ENCODE results near the gene CDHR2.
"Not testable (repeated sequence)": the region's sequence is repeated elsewhere in the genome, so short reads cannot be mapped to it uniquely, and the experiment has no call there.

The CDHR2 gene

GRCh38 chr5:176599749-176600430 lies 50.7 kb downstream of the CDHR2 start:
- not testable (repeated sequence) for DNase-seq

DNA sequence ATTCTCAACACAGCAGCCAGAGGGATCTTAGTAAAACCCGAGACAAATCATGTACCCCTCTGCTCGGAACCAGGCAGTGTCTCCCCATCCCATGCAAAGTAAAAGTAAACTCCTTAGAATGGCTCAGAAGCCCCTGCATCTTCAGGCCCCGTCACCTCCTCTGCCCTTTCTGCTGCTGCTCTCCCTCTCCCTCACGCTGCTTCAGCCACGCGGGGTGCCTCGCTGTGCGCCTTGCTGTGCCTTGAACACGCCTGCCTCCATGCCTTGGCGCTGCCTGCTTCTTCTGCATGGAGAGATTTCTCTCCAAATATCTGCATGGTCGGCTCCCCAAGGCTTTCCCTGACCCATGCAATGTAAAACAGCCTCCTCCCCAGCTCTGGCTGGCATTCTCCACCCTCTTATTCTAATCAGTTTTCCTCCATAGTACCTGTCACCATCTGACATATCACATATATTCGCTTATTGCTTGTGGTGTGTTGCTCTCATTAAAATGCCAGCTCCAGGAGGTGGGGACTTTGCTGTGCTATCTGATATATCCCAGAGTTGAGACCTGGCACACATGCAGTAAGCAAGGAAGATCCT lies 52.9 kb downstream of the CDHR2 start:
- no peak for DNase-seq

GRCh38 chr5:176603091-176603490 lies 53.9 kb downstream of the CDHR2 start:
- DNase-seq: no peak

DNA sequence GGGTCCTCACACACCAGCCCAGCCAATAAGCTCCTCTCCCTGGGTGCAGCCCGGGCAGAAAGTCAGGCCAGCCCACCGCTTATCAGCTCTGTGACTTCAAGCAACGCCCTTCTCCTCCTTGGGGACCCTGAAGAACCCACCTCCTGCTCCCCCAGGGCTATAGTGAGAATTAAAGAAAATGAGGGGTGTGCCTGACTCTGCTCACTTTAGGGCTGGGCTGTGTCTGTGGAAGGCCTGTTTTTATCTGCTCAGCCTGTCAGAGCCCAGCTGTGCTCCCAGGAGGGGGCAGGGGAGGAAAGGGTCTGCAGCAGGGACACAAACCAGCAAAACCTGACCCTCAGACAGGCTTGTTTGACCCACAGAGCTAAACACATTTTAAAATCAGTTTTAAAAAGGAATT lies 56.9 kb downstream of the CDHR2 start:
- no peak for DNase-seq

GRCh38 chr5:176606875-176607274 lies 57.7 kb downstream of the CDHR2 start:
- DNase-seq: no peak

DNA sequence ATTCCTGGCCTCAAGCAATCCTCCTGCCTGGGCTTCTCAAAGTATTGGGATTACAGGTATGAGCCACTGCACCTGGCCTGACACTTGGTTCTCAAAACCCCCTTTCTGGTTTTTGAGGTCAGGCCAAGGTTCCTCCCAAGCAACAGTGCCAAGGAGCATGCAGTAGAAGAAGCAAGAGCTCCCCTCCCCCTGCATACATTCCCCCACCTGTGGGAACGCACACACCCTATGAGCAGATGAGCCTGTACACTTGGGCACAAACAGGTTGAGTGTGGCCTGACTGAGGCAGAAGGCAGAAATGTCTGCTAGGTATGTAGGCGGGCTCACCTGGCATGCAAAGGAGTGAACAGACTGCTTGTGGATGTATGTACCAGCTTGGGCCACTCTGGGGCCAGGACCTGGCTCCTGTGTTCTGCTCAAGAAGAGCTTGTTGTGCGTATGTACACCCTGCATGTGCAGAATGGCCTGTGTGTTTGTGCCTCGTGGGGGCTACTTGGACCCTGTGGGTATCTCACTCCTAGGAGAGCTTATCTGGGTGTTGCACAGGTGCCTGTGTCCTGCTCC lies 59.1 kb downstream of the CDHR2 start:
- no peak for DNase-seq

DNA sequence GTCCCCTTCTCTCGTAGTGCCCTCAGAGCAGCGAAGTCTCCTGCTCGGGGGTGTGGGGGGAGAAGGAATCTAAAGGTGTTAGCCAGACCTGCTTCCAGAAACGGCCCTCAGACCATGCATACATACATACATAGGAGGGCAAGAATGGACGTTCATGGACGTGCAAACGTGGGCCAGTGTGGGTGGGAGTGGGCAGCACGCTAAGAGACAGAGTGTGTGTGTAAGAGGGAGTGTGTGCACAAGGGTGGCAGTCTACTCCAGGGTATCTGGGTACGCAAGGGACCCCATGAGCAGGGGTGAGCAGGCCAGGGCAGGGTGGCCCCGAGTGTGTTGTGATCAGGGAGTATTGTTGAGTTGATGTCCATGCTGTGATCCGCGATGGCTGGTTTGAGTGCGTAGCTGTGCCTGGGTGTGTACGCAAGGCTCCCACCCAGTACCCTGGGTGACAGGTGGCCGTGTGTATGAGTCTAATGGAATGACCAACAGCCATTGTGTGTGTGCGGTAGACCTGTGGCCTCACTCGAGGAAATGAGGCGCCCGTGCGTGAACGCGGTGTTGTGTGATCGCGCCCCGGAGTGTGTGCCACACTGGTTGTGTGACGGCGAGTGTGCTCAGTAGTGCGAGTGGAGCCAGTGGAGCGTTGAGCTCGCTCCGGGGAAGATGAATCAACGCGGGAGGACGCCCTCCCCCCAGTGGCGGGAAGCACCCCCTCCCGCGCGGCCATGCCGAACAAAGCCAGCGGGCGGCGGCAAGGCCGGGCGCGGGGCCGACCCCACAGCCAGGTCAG lies 60.0 kb downstream of the CDHR2 start:
- DNase-seq: no peak

GRCh38 chr5:176609724-176610434 lies 60.7 kb downstream of the CDHR2 start, which contains the start of gene GPRIN1:
Gene GPRIN1, minus strand, starts transcription at chr5:176610156. Its CDS starts 10,322 bp downstream, at chr5:176599834.
- no peak for DNase-seq

- no peak for DNase-seq
Measured at GRCh38 chr5:176610435-176610773, 61.3 kb downstream of the CDHR2 start.

GRCh38 chr5:176611435-176611834 lies 62.3 kb downstream of the CDHR2 start:
- peak; percentile 30 for DNase-seq

DNA sequence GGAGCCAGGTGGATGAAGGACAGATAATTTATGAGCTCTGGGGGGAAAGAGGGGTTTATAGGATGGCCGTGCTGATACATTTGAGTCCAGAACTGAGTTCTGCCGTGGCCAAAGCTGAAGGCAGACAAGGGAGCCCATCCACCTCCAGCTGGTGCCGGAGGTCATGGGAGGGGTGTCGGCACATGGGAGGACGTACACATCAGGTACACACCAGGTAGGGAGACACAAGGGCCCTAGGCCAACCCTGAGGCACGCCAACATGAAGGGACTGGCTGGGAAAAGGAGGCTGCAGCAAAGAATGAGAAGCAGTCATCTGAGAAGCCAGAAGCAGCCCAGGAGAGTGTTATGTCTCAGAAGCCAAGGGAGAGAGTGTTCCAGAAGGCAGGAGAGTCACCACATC lies 62.9 kb downstream of the CDHR2 start:
- no peak for DNase-seq

DNA sequence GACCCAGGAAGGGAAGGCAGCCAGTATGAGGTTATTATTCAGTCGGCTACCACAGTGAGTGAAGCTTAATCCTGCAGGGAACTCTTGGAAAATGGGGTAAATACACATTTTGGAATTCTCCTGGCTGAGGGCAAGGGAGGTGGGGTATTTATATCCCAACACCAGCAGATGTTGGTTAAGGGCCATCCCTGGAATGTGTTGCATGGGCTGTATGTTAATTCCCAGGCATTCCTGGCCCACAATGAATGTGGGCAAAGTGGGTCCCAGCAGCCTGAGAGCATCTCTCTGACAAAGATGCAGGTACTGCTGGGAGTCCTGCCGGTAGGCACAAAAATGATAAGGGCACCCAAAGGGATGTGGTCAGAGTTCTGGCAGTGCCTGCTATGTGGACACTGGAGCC lies 63.7 kb downstream of the CDHR2 start:
- DNase-seq: no peak

DNA sequence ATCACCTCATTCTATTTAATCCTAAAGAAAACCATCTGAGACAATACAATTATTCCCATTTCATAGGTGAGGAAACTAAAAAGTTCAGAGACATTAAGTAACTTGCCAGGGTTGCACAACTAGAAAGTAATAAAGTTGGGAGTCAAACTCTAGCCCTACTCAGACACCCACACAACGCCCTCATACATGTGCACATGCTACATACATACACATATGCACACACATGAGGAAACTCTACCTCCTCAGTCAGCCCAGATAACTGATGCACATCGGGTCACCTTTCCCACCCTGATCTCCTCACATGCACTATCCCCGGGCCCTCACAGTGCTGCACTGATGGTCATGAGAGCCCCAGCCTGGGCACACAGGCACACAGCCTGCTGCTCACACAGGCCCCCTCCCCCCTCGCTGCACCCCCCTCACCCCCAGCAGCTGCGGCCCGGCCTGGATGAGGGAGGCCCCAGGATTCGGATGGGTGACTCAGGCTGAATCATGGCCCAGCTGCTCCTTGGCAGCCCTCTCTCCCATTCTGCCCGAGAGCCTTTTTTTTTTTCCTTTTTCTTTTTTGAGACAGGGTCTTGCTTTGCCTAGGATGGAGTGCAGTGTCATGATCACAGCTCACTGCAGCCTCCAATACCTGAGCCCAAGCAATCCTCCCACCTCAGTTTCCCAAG lies 65.8 kb downstream of the CDHR2 start:
- no peak for DNase-seq

GRCh38 chr5:176616511-176616910 lies 67.4 kb downstream of the CDHR2 start:
- no peak for DNase-seq

GRCh38 chr5:176618783-176619182 lies 69.6 kb downstream of the CDHR2 start:
- DNase-seq: no peak

DNA sequence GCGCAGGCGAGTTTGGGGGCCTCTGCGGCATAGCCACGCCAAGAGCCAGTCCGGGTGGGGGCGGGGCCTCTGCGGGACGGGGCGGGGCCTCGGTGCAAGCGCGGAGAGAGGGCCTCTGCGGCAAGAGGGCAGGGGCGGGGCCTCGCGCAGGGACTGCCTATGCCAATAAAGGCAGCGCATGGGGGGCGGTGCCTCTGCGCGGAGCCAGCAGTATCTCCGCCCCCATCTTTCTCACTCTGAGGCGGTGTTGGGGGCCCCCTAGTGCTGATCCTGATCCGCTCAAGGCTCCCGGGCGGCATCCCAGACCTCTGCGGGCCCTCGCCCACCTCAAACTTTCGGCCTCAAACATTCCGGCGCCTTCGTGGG lies 70.0 kb downstream of the CDHR2 start:
- no peak for DNase-seq

DNA sequence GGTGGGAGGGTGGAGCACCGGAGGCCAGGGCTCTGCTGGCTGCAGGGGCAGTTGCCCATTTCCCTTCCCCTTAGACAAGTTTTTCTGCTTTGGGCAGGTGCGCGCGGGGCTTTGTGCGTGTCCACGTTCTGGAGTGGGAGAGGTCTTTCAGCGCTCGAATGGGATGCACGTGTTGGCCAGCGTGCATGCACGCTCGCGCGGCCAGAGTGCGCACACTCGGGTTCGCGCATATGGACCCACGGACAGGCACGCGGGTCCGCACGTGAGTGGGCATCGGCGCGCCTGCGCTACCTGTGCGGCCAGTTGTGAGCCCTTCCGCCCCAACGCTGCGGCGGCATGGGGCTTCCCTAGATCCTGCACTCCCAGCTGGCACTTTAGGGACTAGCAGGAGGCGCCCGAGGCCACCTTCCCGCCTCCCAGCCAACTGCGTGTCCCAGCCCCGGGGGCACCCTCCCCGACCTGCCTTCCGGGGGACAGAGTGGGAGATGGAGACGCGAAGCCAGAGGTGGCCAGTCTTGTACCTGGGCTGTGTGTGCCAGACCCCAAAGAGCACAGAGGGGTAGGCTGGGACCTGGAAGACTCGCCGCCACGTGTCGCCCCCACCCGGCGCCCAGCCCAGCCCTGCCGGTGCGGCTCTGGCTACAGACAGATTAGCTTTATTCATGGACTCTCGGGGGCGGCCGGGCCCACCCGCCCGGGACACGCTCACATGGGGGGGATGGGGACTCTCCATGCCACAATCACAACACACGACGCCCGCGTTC lies 70.6 kb downstream of the CDHR2 start:
- no peak for DNase-seq

- DNase-seq: no peak
Measured at GRCh38 chr5:176620333-176620981, 71.3 kb downstream of the CDHR2 start.

- no peak for DNase-seq
Measured at GRCh38 chr5:176621661-176622079, 72.5 kb downstream of the CDHR2 start.

DNA sequence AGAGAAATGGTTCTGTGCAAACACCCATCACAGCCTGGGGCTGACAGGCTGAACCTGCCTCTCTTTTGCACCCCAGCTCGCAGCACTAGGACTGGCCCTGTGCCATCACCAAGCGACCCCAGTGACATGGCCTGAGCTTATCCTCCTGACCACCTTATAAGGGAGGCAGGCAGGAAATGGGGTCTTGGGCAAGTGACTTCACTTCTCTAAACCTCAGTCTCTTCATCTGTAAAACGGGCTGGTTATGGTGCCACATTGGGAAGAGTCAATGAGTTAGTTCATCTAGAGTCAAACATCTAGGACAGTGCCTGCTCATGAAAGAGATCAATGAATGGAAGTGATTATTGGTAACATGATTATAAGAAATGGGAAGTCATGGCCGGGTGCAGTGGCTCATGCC lies 75.0 kb downstream of the CDHR2 start:
- DNase-seq: no peak

DNA sequence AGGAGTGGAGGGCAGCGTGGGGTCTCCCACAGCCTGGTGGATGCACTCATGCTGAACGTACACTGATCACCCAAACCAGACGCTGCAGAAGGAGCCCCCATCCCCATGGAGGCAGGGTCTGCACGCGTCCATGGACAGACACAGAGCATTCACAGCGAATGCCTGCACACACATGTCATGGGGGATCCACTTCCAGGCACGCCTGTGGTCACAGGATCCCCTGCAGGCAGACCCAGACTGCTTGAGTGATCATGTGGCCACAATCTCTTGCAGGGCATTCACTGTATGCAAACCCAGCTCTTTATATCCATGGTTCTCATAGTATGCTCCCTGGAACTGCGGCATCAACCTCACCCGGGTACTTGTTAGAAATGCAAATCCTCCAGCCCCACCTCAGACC lies 75.8 kb downstream of the CDHR2 start:
- no peak for DNase-seq

Data from amniotic stem cell (primary cell).